ENCODE results near the gene RHBDF2. TPM values are rescaled to one million over a fixed set of nuclear protein-coding genes. Genes with fewer than 3 reads are reported as not detected.
A peak's percentile ranks its signal among the peaks of the same experiment; 100 is the strongest.

Gene RHBDF2
- total RNA-seq, 1 experiment from 2014 or later: 19.7 TPM

GRCh38 chr17:76461765-76462555, 39.3 kb downstream of the RHBDF2 start:
- H3K4ac ChIP-seq (ENCODE audit: low read depth, low read length): no peak overlapping the region
- no peak overlapping the region for H3K56ac ChIP-seq (ENCODE audit: insufficient read length, low read depth, low read length)
- H3K14ac ChIP-seq (ENCODE audit: insufficient read depth, low read length): no peak overlapping the region
- no peak overlapping the region for H2BK20ac ChIP-seq (ENCODE audit: low read depth, low read length, poor library complexity, severe bottlenecking)
- H3K18ac ChIP-seq (ENCODE audit: insufficient read length, low read depth, low read length): no peak overlapping the region
- TF ChIP-seq, protein P1, sequence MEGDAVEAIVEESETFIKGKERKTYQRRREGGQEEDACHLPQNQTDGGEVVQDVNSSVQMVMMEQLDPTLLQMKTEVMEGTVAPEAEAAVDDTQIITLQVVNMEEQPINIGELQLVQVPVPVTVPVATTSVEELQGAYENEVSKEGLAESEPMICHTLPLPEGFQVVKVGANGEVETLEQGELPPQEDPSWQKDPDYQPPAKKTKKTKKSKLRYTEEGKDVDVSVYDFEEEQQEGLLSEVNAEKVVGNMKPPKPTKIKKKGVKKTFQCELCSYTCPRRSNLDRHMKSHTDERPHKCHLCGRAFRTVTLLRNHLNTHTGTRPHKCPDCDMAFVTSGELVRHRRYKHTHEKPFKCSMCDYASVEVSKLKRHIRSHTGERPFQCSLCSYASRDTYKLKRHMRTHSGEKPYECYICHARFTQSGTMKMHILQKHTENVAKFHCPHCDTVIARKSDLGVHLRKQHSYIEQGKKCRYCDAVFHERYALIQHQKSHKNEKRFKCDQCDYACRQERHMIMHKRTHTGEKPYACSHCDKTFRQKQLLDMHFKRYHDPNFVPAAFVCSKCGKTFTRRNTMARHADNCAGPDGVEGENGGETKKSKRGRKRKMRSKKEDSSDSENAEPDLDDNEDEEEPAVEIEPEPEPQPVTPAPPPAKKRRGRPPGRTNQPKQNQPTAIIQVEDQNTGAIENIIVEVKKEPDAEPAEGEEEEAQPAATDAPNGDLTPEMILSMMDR (conservative IDR thresholded peaks at IDR 0.05): no peak
- H4K91ac ChIP-seq (ENCODE audit: insufficient read length, low read depth, low read length): no peak overlapping the region
- H3K4me3 Mint-ChIP-seq: no peak overlapping the region; a peak in 2 of 5 replicates
- no peaks in the 10 kb centered on the region for H4K20me1 ChIP-seq (ENCODE audit: control insufficient read depth, insufficient read depth, insufficient read length)
- H3K27ac ChIP-seq (ENCODE audit: insufficient read length, low read depth, low read length): no peak overlapping the region
- no peaks in the 10 kb centered on the region for H3K36me3 Mint-ChIP-seq (ENCODE audit: insufficient read depth in 1 of 3, low read depth in 3 of 3)
- no peak overlapping the region for H4K5ac ChIP-seq (ENCODE audit: insufficient read length, low read depth, low read length)
- H3K9me3 ChIP-seq (ENCODE audit: control insufficient read depth, low read depth, low read length): no peaks in the 10 kb centered on the region
- H2AFZ ChIP-seq (ENCODE audit: low read length): no peak overlapping the region
- WGBS (ENCODE audit: extremely low coverage, insufficient read length, low lambda C conversion rate): no CpG with 5 or more reads among the region's 11 CpGs
- no peak overlapping the region for H2BK12ac ChIP-seq (ENCODE audit: insufficient read length, low read depth, low read length)
- H3K79me1 ChIP-seq (ENCODE audit: insufficient read depth, low read depth, low read length, poor library complexity, severe bottlenecking): no peaks in the 10 kb centered on the region
- no peak overlapping the region for H2BK5ac ChIP-seq (ENCODE audit: insufficient read length, low read length)
- no peak overlapping the region for H2AK5ac ChIP-seq (ENCODE audit: insufficient read length, low read length)
- H2BK120ac ChIP-seq (ENCODE audit: low read depth, low read length, poor library complexity, severe bottlenecking): no peak overlapping the region
- H3K9me3 Mint-ChIP-seq: no peaks in the 10 kb centered on the region
- H3K9ac ChIP-seq (ENCODE audit: extremely low read depth, insufficient read length, low read length): no peak overlapping the region
- no peaks in the 10 kb centered on the region for H3K27me3 ChIP-seq (ENCODE audit: insufficient read depth, low read length)
- peaks cover 19% of the 10 kb centered on the region for H3K27me3 Mint-ChIP-seq (ENCODE audit: low read depth)
- no peak overlapping the region for H2BK15ac ChIP-seq (ENCODE audit: low read depth, low read length)
- no peak overlapping the region for H3K23ac ChIP-seq (ENCODE audit: insufficient read length, low read depth, low read length)
- no peak overlapping the region for H3T11ph ChIP-seq (ENCODE audit: low read length)
- peaks cover 13 to 29% of the 10 kb centered on the region in 2 experiments for H3K4me1 Mint-ChIP-seq
- peak overlapping the region in 1 of 3 experiments; percentile 83; a peak in 3 of 7 replicates for H3K27ac Mint-ChIP-seq
- no peaks in the 10 kb centered on the region for H3K23me2 ChIP-seq (ENCODE audit: insufficient read length, low read depth, low read length, poor library complexity, severe bottlenecking)
- H4K8ac ChIP-seq (replicated peaks; ENCODE audit: insufficient read length, low read depth, low read length): no peak overlapping the region
- no peak overlapping the region for H3K4me2 ChIP-seq (ENCODE audit: insufficient read depth, insufficient read length, low read length)
- no peaks in the 10 kb centered on the region for H3K4me1 ChIP-seq (ENCODE audit: insufficient read depth, low read length)
- no peak for DNase-seq
- H3K79me2 ChIP-seq (ENCODE audit: insufficient read depth, low read length): no peaks in the 10 kb centered on the region

Data from H9 (cell line).